Keratinocyte (primary cell): Measurements from ENCODE around the gene ORC2. TPM values are rescaled to one million over a fixed set of nuclear protein-coding genes. Genes with fewer than 3 reads are reported as not detected.
"Not testable (repeated sequence)": the region's sequence is repeated elsewhere in the genome, so short reads cannot be mapped to it uniquely, and the experiment has no call there.

Experiments used
- DNase-seq: peaks from one replicate; pipeline ENCODE4 v3.0.0-alpha.2; 2011; ENCODE audit warnings: low read depth, missing footprints, low spot score
- FAIRE-seq: peaks from 2 replicates; lab custom pipeline; 2011; peaks lifted over from hg19 to GRCh38; lab: Jason Lieb, UNC
- H2AFZ ChIP-seq: 2 replicates; pipeline ENCODE4 v1.6.0; 2012; ENCODE audit warnings: low read length, control low read depth, inconsistent platforms; ENCODE audit not compliant: control insufficient read depth
- H3K27ac ChIP-seq: 2 replicates; pipeline ENCODE4 v1.5.1; 2011; ENCODE audit warnings: low read length; ENCODE audit not compliant: control insufficient read depth, insufficient read depth
- H3K27me3 ChIP-seq: 3 replicates; pipeline ENCODE4 v1.6.0; 2011; ENCODE audit warnings: low read length; ENCODE audit not compliant: control insufficient read depth, insufficient read depth; ENCODE audit errors: extremely low read depth
- H3K36me3 ChIP-seq, 2 experiments: 2 replicates in 1 of 2; 3 replicates in 1 of 2; pipeline ENCODE4 v1.5.1; 2011; ENCODE audit warnings: low read length in 2 of 2, mild to moderate bottlenecking in 1 of 2; ENCODE audit not compliant: control insufficient read depth in 2 of 2, insufficient read depth in 2 of 2; ENCODE audit errors: extremely low read depth in 1 of 2
- H3K4me1 ChIP-seq: 3 replicates; pipeline ENCODE4 v1.5.1; 2011; ENCODE audit warnings: low read length; ENCODE audit not compliant: control insufficient read depth, insufficient read depth; ENCODE audit errors: extremely low read depth
- H3K4me2 ChIP-seq: 3 replicates; pipeline ENCODE4 v1.6.0; 2011; ENCODE audit warnings: low read depth, low read length; ENCODE audit not compliant: control insufficient read depth, insufficient read depth; ENCODE audit errors: extremely low read depth
- H3K4me3 ChIP-seq, 3 experiments: fragments of 200-600 bp in 1 of 3; sonication (generic) in 1 of 3; 2 replicates in 2 of 3; 3 replicates in 1 of 3; pipeline ENCODE4 v1.5.1; 2011 to 2016; ENCODE audit warnings: low read length in 3 of 3, mild to moderate bottlenecking in 3 of 3, control low read depth in 2 of 3, inconsistent platforms in 1 of 3, low read depth in 1 of 3, mixed read lengths in 1 of 3, mixed run types in 1 of 3, moderate library complexity in 1 of 3; ENCODE audit not compliant: control insufficient read depth in 2 of 3, insufficient read depth in 2 of 3; ENCODE audit errors: extremely low read depth in 1 of 3
- H3K79me2 ChIP-seq: 2 replicates; pipeline ENCODE4 v1.6.0; 2012; ENCODE audit warnings: low read length; ENCODE audit not compliant: control insufficient read depth, insufficient read depth
- H3K9ac ChIP-seq: 3 replicates; pipeline ENCODE4 v1.6.0; 2011; ENCODE audit warnings: low read length; ENCODE audit not compliant: control insufficient read depth, insufficient read depth; ENCODE audit errors: extremely low read depth
- H3K9me1 ChIP-seq: 3 replicates; pipeline ENCODE4 v1.6.0; 2011; ENCODE audit warnings: low read length; ENCODE audit not compliant: control insufficient read depth, insufficient read depth; ENCODE audit errors: extremely low read depth
- H3K9me3 ChIP-seq: 2 replicates; pipeline ENCODE4 v1.5.1; 2012; ENCODE audit warnings: low read depth, low read length; ENCODE audit not compliant: control insufficient read depth
- H4K20me1 ChIP-seq: 3 replicates; pipeline ENCODE4 v1.6.0; 2011; ENCODE audit warnings: low read length; ENCODE audit not compliant: control insufficient read depth, insufficient read depth; ENCODE audit errors: extremely low read depth
- CTCF ChIP-seq, 3 experiments: IDR thresholded peaks in 1 of 3; conservative IDR thresholded peaks in 1 of 3; optimal IDR thresholded peaks in 1 of 3; 2 replicates in 2 of 3; 3 replicates in 1 of 3; pipeline versions ENCODE3 to v1.5.1; 2011; ENCODE audit warnings: low read length in 3 of 3, mild to moderate bottlenecking in 3 of 3, moderate library complexity in 2 of 3, control low read depth in 1 of 3, inconsistent platforms in 1 of 3; ENCODE audit not compliant: insufficient read depth in 2 of 3; ENCODE audit errors: extremely low read depth in 1 of 3
- EZH2 ChIP-seq: IDR thresholded peaks from one replicate; pipeline ENCODE4 v1.6.1; 2012; ENCODE audit warnings: inconsistent platforms, mild to moderate bottlenecking, low read length, moderate library complexity
- dilution Hi-C: fragments of 300-500 bp; cut with MboI; formaldehyde crosslinking; loops from one replicate; pipeline ENCODE4 v1.7.0; 2020; ENCODE audit warnings: low sequenced_read_pairs; ENCODE audit not compliant: extremely low pct_ligation_motif_present
- polyA plus RNA-seq, 5 experiments: library from polyadenylated mRNA; depleted of rRNA in 3 of 5; stranded (reverse) in 3 of 5; stranded (forward) in 1 of 5; unstranded in 1 of 5; fragments of >200 nt; gene quantifications; 1 replicate in 1 of 5; 2 replicates in 3 of 5; 3 replicates in 1 of 5; pipeline versions ENCODE4 v1.2.1 to v1.2.3, GENCODE V29; 2011 to 2012; ENCODE audit warnings: missing spikeins in 2 of 5, low read depth in 1 of 5, low replicate concordance in 1 of 5

Gene ORC2
- polyA plus RNA-seq, 1 donor (not counting 4 experiments of a cell fraction or from before 2014, with no cell fraction given): 13.5 TPM

- DNase-seq (peak; percentile 73), FAIRE-seq (peak; percentile 82)
- no peak overlapping the region for H3K4me2 ChIP-seq
- no peaks in the 10 kb centered on the region for H3K9me1 ChIP-seq
- no peaks in the 10 kb centered on the region for H3K36me3 ChIP-seq
- no peak overlapping the region for H2AFZ ChIP-seq
- peak overlapping the region; percentile 14 for H3K9ac ChIP-seq
- no peaks in the 10 kb centered on the region for H3K9me3 ChIP-seq
- H3K79me2 ChIP-seq: peaks cover 21% of the 10 kb centered on the region
- no peaks in the 10 kb centered on the region for H4K20me1 ChIP-seq
- no peaks in the 10 kb centered on the region for H3K27me3 ChIP-seq
- dilution Hi-C loops: no loop called here
- H3K4me3 ChIP-seq: no peak overlapping the region
- H3K4me1 ChIP-seq: peaks cover 34% of the 10 kb centered on the region
- TF ChIP-seq EZH2: no peak
- peak in 1 of 3 experiments; percentile 19 for TF ChIP-seq CTCF (optimal IDR thresholded peaks at IDR 0.05 in 1 of 3, IDR thresholded peaks at IDR 0.05 in 1 of 3, conservative IDR thresholded peaks at IDR 0.05 in 1 of 3; ENCODE audit: extremely low read depth in 1 of 3, insufficient read depth in 2 of 3, low read length in 3 of 3)
- peak overlapping the region; percentile 73 for H3K27ac ChIP-seq
Observed at GRCh38 chr2:200966770-200967169, 3.3 kb upstream of the ORC2 start.

GRCh38 chr2:200964498-200964897 is 1.0 kb upstream of the ORC2 start:
- H3K79me2 ChIP-seq: peaks cover 44% of the 10 kb centered on the region
- no peaks in the 10 kb centered on the region for H3K9me1 ChIP-seq
- peaks cover 0 to 2% of the 10 kb centered on the region in 2 experiments for H3K36me3 ChIP-seq
- H3K4me1 ChIP-seq: peaks cover 40% of the 10 kb centered on the region
- FAIRE-seq: no peak
- no peak for DNase-seq
- H3K4me2 ChIP-seq: peak overlapping the region; percentile 88
- TF ChIP-seq EZH2 (no peak), CTCF (optimal IDR thresholded peaks at IDR 0.05 in 1 of 3, IDR thresholded peaks at IDR 0.05 in 1 of 3, conservative IDR thresholded peaks at IDR 0.05 in 1 of 3; ENCODE audit: extremely low read depth in 1 of 3, insufficient read depth in 2 of 3, low read length in 3 of 3) (no peak)
- H4K20me1 ChIP-seq: no peaks in the 10 kb centered on the region
- dilution Hi-C loops: no loop called here
- peak overlapping the region; percentile 90 to 100 (median 99) for H3K4me3 ChIP-seq
- no peaks in the 10 kb centered on the region for H3K9me3 ChIP-seq
- peak overlapping the region; percentile 89 for H3K27ac ChIP-seq
- peak overlapping the region; percentile 93 for H3K9ac ChIP-seq
- H3K27me3 ChIP-seq: no peaks in the 10 kb centered on the region
- H2AFZ ChIP-seq: no peak overlapping the region

DNA sequence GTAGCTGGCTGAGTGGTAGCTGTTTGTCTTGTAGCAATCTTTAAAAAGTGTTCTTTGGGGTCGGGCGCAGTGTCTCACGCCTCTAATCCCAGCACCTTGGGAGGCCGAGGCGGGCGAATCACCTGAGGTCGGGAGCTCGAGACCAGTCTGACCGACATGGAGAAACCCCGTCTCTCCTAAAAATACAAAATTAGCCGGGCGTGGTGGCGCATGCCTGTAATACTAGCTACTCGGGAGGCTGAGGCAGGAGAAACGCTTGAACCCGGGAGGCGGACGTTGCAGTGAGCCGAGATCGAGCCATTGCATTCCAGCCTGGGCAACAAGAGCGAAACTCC is 425 bp upstream of the ORC2 start:
- peaks cover 50% of the 10 kb centered on the region for H3K79me2 ChIP-seq
- peak overlapping the region; percentile 88 for H3K4me2 ChIP-seq
- peak overlapping the region; percentile 93 for H3K9ac ChIP-seq
- H4K20me1 ChIP-seq, H3K36me3 ChIP-seq, H3K27me3 ChIP-seq, dilution Hi-C loops, H3K9me3 ChIP-seq, FAIRE-seq, DNase-seq, H3K9me1 ChIP-seq: not testable (repeated sequence)
- peak overlapping the region; percentile 93 for H2AFZ ChIP-seq
- peak overlapping the region; percentile 89 for H3K27ac ChIP-seq
- H3K4me3 ChIP-seq: peak overlapping the region; percentile 90 to 100 (median 99)
- H3K4me1 ChIP-seq: peaks cover 42% of the 10 kb centered on the region
